Epithelial cell of prostate (primary cell): ENCODE measurements around the gene TRPC4AP.
A peak's percentile ranks its signal among the peaks of the same experiment; 100 is the strongest.

Source experiments
- DNase-seq: peaks from one replicate; pipeline ENCODE4 v3.0.0-alpha.2; 2011; ENCODE audit warnings: low read depth, low spot score
- H3K27ac ChIP-seq: fragments of 450-650 bp; 2 replicates; pipeline ENCODE4 v1.5.1; 2017; ENCODE audit warnings: mild to moderate bottlenecking

Gene TRPC4AP

GRCh38 chr20:34978092-34978744, 114.4 kb downstream of the TRPC4AP start:
- no peak for DNase-seq
- no peak overlapping the region for H3K27ac ChIP-seq

- no peak for DNase-seq
Observed at GRCh38 chr20:34977365-34978091, 115.1 kb downstream of the TRPC4AP start.

GRCh38 chr20:34976286-34976685, 116.3 kb downstream of the TRPC4AP start:
- no peak overlapping the region for H3K27ac ChIP-seq
- no peak for DNase-seq

More at GRCh38 chr20:34977365-34978091, 115.1 kb downstream of the TRPC4AP start:
- H3K27ac ChIP-seq: no peak overlapping the region

DNA sequence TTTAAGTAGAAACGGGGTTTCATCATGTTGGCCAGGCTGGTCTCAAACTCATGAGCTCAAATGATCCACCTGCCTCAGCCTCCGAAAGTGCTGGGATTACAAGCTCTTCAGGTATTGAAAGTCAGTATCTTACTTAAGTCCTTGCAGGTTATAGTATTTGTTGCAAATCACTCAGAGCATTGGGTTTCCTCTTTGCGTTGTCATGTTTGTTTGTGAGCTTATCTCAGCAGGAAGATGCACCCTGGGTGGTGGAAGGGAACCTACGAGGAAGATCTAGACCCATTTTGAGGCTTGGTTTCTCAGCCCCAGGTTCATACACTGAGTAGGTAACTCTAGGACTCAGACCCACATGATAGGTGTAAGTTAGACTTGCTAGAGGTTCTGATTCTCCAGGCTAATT, 118.4 kb downstream of the TRPC4AP start:
- no peak overlapping the region for H3K27ac ChIP-seq
- DNase-seq: no peak

DNA sequence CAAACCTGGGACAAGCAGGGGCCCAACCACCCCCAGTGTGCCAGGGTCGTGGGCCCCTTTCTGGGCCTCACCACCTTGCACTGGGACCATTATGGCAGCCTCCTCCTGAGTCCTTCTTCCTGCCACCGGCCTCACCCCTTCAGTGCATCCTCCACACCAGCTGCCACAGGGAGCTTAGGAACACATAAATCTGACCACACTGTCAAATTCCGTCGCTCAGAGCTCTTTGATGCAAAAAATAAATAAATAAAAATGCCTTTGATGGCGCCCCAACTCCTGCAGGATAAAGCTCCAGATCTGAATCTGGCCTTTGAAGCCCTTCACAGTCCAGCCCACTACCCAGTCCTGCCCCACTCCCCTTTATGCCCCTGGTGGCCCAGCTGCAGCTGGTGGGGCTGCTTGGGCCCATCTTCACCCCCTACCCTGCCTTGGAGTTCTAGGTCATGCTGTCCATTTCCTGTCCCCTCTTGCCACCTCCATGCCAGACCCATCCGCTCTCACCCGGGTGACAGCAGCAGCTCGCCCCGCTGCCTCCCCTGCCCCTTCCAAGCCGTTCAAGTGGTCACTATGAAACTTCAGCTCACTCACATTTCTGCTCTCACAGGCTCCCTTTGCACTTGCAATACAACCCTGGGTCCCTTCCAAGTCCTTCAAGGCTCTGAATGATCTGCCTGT, 120.9 kb downstream of the TRPC4AP start:
- H3K27ac ChIP-seq: no peak overlapping the region
- DNase-seq: no peak

DNA sequence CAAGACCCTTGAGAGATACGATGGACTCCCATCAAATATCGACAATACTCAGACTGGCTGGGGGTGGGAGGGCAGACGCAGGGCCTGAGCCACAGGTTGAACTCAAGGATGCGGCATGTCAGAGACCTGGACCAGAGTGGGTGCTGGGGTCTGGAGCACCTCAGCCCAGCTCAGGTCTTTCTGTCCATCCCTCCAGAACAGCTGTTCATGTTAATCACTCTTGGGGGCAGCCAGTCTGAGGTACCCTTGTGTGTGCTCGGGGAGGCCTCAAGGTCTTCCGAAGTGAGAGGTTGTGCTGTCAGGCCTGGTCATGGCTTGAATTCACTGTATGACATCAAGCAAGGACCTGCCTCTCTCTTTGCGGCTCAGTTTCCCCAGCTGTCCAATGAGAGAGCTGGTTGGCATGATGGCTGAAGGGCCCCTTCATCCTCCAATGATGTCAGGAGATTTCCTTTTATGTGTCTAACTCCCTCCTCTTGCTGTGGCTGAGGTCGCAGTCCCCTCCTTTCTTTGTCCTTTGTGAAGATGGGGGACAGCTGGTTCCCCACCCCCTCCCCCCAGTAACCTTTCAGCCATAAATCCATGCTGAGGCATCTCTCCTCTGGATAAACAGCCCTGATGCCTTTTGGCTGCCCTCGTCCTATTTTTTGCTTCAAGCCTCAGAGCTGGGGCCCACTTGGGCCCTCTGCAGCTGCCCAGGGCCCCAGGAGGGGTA, 121.6 kb downstream of the TRPC4AP start:
- no peak for DNase-seq
- H3K27ac ChIP-seq: no peak overlapping the region

DNA sequence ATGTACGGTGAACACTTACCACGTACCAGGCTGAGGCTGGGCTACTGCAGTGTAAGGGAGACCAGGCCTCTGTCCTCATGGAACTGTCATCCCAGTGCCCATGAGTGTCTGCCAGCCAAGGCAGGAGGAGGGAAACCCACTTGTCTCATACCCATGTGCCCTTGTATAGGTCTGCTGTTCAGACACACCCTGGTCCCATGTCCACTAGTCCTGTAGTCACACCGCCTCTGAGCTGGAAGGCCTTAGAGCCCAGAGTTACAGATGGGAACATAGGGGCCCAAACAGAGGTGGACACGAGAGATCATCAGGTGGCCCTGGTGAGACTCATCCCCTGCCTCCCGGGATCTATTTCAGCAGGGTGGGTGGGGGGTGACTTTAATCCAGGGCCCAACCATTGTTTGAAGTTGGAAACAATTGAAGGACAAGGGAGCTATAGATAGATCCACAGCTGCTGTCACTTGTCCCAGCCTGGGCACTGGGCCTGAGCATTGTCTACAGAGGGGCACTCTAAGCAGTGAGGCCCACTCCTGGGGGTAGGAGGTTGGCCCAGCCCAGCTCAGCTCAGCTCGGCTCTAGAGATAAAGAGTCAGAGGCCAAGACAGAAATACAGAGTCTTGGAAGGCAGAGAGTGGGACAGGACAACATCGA, 122.3 kb downstream of the TRPC4AP start:
- H3K27ac ChIP-seq: no peak overlapping the region
- no peak for DNase-seq

DNA sequence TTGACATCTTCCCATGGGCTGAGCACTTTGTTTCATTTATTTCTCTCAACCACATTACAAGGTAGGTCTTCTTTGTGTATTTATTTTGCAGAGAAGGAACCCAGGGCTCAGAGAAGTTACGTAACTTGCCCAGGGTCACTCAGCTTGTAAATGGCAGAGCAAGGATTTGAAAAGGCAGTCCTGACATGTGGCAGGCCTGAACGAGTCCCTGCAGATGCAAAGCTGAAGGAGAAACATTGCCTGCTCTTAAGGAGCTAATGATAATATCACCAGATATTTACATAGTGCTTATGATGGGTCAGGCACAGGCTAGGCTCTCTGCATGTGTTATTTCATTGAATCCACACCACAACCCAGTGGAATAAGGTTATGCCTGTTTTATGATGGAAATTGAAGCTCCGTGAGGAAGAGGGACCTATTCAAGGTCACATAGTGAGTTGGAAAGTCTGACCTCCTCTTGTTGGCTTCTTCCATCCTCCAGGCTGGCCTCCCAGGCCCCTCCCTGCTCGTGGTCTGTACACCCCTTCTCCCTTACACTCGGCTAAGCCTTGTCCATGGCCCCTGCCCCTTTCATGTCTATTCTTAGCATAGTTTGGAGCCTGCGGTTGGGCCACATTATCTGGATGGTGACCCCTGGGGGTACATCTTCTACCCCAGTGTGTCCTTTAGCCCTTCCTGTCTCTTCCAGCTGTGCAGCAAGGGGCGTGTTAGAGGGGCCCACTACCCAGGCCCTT, 124.4 kb downstream of the TRPC4AP start:
- H3K27ac ChIP-seq: no peak overlapping the region
- DNase-seq: no peak

DNA sequence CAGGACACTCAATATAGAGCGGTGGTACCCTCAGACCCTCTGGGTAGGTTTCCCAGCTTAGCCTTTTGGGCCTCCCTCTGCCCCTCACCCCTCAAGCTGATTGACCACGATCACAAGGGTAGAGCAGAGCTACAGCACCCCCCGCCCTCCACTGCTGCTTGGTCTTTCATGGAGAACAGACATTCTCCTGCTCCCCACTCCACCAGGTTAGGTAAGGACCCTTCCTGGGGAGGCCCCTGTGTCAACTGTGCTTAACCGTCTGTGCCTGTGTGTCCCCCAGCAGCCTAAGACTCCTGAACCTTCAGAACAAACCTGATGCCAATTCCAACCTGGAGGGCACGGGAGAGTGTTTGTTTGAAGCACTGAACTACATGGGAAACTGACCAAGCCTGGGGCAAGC, 125.2 kb downstream of the TRPC4AP start:
- H3K27ac ChIP-seq: no peak overlapping the region
- no peak for DNase-seq

- no peak for DNase-seq
- H3K27ac ChIP-seq: no peak overlapping the region
Observed at GRCh38 chr20:34965051-34965450, 127.6 kb downstream of the TRPC4AP start.

- no peak for DNase-seq
- H3K27ac ChIP-seq: no peak overlapping the region
Observed at GRCh38 chr20:34964486-34964885, 128.1 kb downstream of the TRPC4AP start.

- no peak overlapping the region for H3K27ac ChIP-seq
- no peak for DNase-seq
Observed at GRCh38 chr20:34956751-34957472, 135.7 kb downstream of the TRPC4AP start.

DNA sequence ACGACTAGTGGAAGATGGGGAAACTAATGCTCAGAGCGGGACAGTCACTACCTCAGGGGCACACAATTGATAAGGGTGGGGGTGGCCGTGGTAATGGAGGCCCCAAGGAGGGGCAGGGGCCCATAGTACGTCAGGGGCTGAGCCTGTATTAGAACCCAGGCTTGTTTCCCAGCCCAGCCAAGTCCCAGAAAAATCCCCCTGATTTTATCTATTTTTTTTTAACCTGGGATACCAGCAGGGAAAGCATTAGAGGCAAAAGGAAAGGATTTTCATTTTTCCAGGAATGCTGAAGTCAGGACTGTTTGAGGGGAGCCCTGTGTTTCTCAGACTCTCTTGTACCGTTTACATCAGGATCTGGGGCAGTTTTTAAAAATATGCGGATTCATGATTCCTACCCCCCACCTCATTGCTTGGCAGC, 136.6 kb downstream of the TRPC4AP start:
- peak overlapping the region; percentile 86 for H3K27ac ChIP-seq
- no peak for DNase-seq

DNA sequence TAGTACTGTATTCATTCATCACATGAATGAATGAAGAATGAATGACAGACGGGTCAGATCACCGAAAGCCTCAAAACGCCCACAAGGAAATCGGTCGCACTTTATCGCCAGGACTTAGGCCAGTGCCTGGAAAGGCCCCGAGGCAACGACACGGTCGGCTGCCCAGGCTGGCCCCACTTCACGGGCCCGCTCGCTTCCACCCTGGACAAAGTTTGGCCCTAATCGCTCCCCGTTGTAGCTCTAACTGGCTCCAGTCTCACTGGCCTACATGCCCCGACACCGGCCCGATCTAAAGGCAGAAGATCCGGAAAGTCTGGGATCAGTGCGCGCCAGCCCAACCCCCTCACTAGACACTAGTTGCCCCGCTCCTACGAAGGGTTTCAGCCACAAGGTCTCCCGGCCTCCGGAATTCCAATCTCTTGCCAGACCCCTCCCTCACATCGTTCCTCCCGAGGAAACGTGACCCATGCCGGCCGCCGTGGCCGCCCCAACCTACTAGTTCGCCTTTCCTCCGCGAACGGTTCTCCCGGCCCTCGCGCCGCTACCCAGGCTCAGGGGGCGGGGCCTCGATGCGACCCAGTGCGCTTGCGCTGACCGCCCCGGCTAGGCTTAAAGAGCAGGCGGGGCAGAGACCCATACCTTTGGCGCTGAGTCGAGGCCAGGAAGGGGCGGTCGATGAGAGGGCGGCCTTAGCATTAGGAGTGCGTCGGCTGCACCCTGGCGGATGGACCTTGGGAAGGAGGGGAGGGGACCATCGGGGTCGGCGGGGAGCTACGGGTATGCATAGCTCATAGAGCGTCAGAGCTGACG, 137.2 kb downstream of the TRPC4AP start, which contains the start of the genes GSS and MYH7B:
Gene GSS, minus strand, starts transcription at position 576 of the 810 bp plus-strand sequence. CDS start 3,954 bp downstream, outside the sequence.
Gene MYH7B, plus strand, starts transcription at position 638 of the 810 bp plus-strand sequence. CDS start 22,138 bp downstream, outside the sequence.
- peak; percentile 55 for DNase-seq
- H3K27ac ChIP-seq: peak within 1 kb of the TSS; percentile 86

GRCh38 chr20:34954904-34955230, 137.7 kb downstream of the TRPC4AP start:
- H3K27ac ChIP-seq: peak overlapping the region; percentile 86
- DNase-seq: no peak

DNA sequence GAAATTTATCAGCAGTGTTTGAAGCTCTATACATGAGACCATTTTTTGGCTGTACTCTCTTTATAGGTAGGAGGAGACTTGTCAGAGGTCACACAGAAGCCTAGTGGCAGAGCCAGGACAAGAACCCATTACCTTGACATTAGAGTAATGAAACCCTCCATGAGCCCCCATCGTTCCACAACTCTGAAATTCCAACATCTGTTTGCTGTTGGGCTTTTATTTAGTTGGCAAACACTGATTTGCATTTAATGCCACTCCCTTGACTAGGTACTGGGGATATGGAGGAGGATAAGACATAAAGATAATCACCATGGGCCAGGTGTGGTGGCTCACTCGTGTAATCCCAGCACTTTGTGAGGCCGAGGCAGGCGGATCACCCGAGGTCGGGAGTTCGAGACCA, 138.6 kb downstream of the TRPC4AP start:
- DNase-seq: no peak
- H3K27ac ChIP-seq: no peak overlapping the region

DNA sequence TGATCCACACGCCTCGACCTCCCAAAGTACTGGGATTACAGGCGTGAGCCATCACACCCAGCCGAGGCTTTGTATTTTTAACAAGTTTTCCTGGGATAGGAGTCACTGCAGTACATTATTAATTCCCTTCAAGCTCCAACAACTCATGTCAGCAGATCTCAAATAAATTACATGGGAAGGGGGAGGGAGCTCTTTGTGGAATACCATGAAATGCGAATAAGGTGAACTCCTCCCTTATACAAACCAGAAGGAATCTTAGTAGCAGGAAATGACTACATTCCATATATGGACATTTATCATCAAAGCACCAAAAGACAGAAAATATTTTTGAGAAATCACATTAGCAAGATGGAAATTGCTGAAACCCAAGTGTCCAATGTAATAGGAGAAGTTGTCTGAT, 139.9 kb downstream of the TRPC4AP start:
- H3K27ac ChIP-seq: peak overlapping the region; percentile 2
- no peak for DNase-seq
